ENCODE results near the gene FZR1. TPM values are rescaled to one million over a fixed set of nuclear protein-coding genes. Genes with fewer than 3 reads are reported as not detected.

FZR1 gene
- total and polyA plus RNA-seq, 2 of the 8 experiments (the other 6 are each of a cell fraction or from before 2014, with no cell fraction given), result 21.6 to 35.5 TPM

DNA sequence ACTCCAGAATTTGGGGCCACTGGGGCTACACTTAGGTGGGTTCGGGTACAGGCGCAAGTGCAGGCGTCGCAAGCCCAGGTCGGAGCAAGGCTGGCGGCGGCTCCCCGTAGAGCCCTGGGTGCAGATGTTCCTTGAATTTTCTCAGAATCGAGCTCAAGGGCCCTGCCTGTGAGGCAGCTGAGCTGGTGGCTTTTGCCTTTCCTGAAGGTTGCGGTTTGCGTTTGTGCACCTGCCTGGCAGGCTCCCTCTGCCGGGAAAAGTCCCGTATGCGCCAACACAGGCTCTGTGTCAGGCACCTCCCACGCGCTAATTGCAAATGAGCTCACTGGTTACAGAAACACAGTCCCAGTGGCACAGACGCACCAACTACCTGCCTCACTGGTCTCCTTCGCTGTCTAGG lies 11.6 kb upstream of the FZR1 start (continued):
- TF ChIP-seq, protein P1, sequence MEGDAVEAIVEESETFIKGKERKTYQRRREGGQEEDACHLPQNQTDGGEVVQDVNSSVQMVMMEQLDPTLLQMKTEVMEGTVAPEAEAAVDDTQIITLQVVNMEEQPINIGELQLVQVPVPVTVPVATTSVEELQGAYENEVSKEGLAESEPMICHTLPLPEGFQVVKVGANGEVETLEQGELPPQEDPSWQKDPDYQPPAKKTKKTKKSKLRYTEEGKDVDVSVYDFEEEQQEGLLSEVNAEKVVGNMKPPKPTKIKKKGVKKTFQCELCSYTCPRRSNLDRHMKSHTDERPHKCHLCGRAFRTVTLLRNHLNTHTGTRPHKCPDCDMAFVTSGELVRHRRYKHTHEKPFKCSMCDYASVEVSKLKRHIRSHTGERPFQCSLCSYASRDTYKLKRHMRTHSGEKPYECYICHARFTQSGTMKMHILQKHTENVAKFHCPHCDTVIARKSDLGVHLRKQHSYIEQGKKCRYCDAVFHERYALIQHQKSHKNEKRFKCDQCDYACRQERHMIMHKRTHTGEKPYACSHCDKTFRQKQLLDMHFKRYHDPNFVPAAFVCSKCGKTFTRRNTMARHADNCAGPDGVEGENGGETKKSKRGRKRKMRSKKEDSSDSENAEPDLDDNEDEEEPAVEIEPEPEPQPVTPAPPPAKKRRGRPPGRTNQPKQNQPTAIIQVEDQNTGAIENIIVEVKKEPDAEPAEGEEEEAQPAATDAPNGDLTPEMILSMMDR (IDR thresholded peaks at IDR 0.05; ENCODE audit: control extremely low read depth in 1 of 3, insufficient read depth in 1 of 3, low read depth in 1 of 3, low read length in 3 of 3), result no peak
- no peak for TF ChIP-seq KDM1A (IDR thresholded peaks at IDR 0.05; ENCODE audit: borderline replicate concordance, low read length)
- TF ChIP-seq TEAD4 (IDR thresholded peaks at IDR 0.05; ENCODE audit: low read depth, low read length), result no peak
- TF ChIP-seq, protein P2, sequence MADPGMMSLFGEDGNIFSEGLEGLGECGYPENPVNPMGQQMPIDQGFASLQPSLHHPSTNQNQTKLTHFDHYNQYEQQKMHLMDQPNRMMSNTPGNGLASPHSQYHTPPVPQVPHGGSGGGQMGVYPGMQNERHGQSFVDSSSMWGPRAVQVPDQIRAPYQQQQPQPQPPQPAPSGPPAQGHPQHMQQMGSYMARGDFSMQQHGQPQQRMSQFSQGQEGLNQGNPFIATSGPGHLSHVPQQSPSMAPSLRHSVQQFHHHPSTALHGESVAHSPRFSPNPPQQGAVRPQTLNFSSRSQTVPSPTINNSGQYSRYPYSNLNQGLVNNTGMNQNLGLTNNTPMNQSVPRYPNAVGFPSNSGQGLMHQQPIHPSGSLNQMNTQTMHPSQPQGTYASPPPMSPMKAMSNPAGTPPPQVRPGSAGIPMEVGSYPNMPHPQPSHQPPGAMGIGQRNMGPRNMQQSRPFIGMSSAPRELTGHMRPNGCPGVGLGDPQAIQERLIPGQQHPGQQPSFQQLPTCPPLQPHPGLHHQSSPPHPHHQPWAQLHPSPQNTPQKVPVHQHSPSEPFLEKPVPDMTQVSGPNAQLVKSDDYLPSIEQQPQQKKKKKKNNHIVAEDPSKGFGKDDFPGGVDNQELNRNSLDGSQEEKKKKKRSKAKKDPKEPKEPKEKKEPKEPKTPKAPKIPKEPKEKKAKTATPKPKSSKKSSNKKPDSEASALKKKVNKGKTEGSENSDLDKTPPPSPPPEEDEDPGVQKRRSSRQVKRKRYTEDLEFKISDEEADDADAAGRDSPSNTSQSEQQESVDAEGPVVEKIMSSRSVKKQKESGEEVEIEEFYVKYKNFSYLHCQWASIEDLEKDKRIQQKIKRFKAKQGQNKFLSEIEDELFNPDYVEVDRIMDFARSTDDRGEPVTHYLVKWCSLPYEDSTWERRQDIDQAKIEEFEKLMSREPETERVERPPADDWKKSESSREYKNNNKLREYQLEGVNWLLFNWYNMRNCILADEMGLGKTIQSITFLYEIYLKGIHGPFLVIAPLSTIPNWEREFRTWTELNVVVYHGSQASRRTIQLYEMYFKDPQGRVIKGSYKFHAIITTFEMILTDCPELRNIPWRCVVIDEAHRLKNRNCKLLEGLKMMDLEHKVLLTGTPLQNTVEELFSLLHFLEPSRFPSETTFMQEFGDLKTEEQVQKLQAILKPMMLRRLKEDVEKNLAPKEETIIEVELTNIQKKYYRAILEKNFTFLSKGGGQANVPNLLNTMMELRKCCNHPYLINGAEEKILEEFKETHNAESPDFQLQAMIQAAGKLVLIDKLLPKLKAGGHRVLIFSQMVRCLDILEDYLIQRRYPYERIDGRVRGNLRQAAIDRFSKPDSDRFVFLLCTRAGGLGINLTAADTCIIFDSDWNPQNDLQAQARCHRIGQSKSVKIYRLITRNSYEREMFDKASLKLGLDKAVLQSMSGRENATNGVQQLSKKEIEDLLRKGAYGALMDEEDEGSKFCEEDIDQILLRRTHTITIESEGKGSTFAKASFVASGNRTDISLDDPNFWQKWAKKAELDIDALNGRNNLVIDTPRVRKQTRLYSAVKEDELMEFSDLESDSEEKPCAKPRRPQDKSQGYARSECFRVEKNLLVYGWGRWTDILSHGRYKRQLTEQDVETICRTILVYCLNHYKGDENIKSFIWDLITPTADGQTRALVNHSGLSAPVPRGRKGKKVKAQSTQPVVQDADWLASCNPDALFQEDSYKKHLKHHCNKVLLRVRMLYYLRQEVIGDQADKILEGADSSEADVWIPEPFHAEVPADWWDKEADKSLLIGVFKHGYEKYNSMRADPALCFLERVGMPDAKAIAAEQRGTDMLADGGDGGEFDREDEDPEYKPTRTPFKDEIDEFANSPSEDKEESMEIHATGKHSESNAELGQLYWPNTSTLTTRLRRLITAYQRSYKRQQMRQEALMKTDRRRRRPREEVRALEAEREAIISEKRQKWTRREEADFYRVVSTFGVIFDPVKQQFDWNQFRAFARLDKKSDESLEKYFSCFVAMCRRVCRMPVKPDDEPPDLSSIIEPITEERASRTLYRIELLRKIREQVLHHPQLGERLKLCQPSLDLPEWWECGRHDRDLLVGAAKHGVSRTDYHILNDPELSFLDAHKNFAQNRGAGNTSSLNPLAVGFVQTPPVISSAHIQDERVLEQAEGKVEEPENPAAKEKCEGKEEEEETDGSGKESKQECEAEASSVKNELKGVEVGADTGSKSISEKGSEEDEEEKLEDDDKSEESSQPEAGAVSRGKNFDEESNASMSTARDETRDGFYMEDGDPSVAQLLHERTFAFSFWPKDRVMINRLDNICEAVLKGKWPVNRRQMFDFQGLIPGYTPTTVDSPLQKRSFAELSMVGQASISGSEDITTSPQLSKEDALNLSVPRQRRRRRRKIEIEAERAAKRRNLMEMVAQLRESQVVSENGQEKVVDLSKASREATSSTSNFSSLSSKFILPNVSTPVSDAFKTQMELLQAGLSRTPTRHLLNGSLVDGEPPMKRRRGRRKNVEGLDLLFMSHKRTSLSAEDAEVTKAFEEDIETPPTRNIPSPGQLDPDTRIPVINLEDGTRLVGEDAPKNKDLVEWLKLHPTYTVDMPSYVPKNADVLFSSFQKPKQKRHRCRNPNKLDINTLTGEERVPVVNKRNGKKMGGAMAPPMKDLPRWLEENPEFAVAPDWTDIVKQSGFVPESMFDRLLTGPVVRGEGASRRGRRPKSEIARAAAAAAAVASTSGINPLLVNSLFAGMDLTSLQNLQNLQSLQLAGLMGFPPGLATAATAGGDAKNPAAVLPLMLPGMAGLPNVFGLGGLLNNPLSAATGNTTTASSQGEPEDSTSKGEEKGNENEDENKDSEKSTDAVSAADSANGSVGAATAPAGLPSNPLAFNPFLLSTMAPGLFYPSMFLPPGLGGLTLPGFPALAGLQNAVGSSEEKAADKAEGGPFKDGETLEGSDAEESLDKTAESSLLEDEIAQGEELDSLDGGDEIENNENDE (IDR thresholded peaks at IDR 0.05; ENCODE audit: insufficient replicate concordance, low read length), result no peak
